Activated CD4-positive, alpha-beta T cell treated with anti-CD3 and anti-CD28 coated beads, Interleukin-2, amount 50 U/mL, for 48 hours (primary cell): ENCODE results near the gene VSIR.

Source experiments
- DNase-seq, 2 experiments: peaks; one replicate each; pipeline ENCODE4 v3.0.0-alpha.2; 2020

Gene VSIR

GRCh38 chr10:71806704-71807556 is 33.6 kb upstream of the VSIR start:
- DNase-seq: no peak

GRCh38 chr10:71805776-71806703 is 32.7 kb upstream of the VSIR start:
- DNase-seq: no peak

- no peak for DNase-seq
These were observed 30.8 kb upstream of the VSIR start for GRCh38 chr10:71804077-71804476.

- DNase-seq: no peak
These were observed 29.6 kb upstream of the VSIR start for GRCh38 chr10:71802715-71803488.

- DNase-seq: no peak
These were observed 28.9 kb upstream of the VSIR start for GRCh38 chr10:71802235-71802634.

GRCh38 chr10:71801361-71801760 is 28.0 kb upstream of the VSIR start:
- DNase-seq: no peak

- DNase-seq: no peak
These were observed 26.5 kb upstream of the VSIR start for GRCh38 chr10:71799608-71800453.

- no peak for DNase-seq
These were observed 25.8 kb upstream of the VSIR start for GRCh38 chr10:71799112-71799511.

GRCh38 chr10:71798308-71798624 is 24.9 kb upstream of the VSIR start:
- no peak for DNase-seq

- DNase-seq: no peak
These were observed 24.4 kb upstream of the VSIR start for GRCh38 chr10:71797533-71798307.

GRCh38 chr10:71796749-71797405 is 23.6 kb upstream of the VSIR start:
- no peak for DNase-seq

- no peak for DNase-seq
These were observed 21.9 kb upstream of the VSIR start for GRCh38 chr10:71795248-71795647.

- no peak for DNase-seq
These were observed 17.6 kb upstream of the VSIR start for GRCh38 chr10:71790749-71791440.

- no peak for DNase-seq
These were observed 16.6 kb upstream of the VSIR start for GRCh38 chr10:71789871-71790270.

- no peak for DNase-seq
These were observed 15.6 kb upstream of the VSIR start for GRCh38 chr10:71788954-71789353.

- no peak for DNase-seq
These were observed 11.5 kb upstream of the VSIR start for GRCh38 chr10:71784679-71785272.

GRCh38 chr10:71783917-71784678 is 10.8 kb upstream of the VSIR start:
- DNase-seq: no peak

GRCh38 chr10:71782917-71783490 is 9.7 kb upstream of the VSIR start:
- DNase-seq: no peak
